Left forelimb (tissue), 1 donor: ENCODE data around the gene NPAS1.

Experiments used
- DNase-seq: peaks from one replicate; pipeline ENCODE4 v3.0.0-alpha.2; 2018; ENCODE audit warnings: low spot score

Gene NPAS1

DNA sequence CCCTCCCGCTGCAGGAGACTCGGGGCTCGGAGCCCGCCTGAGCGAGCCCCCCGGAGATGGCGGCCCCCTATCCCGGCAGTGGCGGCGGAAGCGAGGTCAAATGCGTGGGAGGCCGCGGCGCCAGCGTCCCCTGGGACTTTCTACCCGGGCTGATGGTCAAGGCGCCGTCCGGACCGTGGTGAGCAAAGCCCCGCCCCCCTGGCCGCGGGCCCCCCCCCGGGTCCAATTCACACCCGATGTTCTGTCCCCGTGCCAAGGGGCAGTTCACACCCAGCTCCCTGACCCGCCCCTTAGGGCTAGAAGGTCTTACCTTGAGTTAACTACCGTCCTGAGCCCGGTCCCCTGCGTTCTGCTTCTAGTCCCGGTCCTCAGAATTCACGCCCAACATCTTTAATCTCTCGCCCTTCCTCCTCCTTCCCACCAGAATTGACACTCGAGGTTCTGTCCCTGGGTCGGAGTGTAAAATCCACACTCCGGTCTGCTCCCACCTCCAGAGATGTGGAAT is 1.4 kb downstream of the NPAS1 start:
- DNase-seq = no peak

DNA sequence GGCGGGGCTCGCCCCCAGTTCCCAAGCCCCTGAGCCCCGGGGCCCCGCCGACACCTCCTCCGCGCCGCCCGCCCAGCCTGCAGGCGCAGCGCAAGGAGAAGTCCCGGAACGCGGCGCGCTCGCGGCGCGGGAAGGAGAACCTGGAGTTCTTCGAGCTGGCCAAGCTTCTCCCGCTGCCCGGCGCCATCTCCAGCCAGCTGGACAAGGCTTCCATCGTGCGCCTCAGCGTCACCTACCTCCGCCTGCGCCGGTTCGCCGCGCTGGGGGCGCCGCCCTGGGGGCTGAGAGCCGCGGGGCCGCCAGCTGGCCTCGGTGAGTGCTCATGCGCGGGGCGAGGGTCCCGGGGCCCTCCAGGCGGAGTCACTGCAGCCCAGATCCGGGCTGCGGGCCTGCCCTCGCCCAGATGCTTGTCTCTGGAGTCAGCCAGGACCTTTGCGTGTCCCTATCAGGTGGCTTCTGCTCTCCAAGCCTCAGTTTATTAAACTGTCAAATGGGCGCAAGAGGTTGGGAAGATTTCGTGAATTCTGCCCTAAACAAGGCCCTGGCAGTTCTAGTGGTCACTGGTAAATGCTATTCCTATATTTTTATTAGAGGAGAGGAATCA is 2.0 kb downstream of the NPAS1 start:
- no peak for DNase-seq

DNA sequence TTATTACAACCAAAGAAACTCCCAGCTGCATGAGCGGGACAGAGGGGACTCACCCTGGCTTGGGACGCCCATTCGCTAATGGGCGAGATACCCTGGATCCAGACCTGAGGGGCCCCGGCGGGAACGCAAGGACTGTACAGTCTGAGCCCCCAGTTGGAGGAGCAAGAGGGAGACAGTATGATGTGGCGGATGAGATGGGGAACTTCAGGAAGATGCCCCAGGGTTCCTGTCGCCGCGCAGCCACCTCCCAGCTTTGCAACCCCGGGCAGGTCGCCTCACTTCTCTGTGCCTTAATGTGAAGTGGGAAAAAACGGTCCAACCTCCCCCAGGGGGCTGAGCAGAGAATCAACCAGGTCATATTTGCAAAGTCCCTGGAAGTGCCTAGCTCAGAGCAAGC is 2.5 kb downstream of the NPAS1 start:
- no peak for DNase-seq

DNA sequence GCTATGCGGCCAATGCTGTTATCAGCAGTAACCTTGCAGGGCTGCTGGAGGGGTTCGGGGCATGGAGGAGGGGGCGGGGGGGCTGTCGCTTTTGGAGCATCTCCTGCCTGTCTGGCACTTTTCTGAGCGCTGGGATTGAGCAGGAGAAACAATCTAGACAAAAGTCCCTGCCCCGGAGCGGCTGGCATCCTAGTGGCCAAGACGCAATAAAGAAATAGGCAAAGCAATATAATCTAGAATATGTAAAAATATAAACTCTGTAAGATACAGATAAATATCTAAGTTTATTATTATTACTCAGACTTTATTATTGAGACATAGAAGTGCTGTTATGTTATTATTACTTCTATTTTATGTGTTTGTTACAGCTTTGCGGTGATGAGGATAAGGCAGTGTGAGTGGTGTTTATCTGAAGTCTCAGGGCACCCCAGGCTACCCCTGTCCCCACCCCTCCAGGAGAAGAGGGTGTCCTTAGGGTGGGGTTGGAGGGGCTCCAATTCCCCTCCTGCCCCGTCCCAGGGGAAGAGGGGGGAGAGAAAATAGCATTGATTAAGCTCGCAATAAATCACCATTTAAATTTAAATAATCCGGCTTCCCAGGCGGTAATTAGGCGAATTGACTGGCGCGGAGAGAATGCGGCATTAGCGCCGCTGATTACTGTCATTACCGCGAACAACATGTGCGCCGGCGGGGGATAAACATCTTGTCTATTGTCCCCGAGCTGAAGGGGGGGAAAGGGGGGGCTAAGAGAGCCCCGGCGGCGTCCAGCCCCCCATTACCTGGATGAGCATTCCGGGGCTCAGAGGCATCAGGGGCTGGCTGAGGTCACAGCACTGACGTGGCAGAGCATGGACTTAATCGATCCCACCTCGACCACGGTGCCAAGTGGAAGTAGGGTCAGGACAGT is 3.2 kb downstream of the NPAS1 start:
- no peak for DNase-seq

DNA sequence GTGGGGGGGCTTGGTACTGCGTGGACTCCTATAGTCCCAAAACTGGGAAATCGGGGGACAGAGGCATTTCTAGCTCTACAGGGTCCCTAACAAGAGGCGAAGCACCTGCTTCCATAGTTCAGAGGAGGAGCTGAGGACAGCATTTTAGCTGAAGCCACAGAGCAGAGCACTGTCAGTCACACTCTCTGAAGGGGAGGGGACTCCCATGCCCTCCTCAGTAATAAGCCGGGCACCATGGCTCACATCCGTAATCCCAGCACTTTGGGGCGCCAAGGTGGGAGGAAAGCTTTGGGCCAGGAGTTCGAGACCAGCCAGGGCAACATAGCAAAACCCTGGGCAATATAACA is 3.8 kb downstream of the NPAS1 start:
- no peak for DNase-seq

DNA sequence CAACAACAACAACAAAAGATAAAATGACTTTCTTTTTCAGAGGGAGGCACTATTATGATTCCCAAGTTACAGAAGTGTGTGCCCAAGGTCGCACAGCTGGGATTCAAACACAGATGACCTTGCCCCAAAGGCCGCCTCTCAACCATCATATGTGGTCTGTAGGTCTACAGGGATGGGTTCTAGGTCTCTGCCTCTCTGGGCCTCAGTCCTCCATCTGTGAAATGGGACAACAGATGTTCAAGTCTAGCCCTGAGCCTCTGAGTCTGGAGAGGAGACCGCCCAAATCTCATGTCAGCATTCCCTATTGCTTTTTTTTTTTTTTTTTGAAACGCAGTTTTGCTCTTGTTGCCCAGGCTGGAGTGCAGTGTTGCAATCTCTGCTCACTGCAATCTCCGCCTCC is 4.9 kb downstream of the NPAS1 start:
- DNase-seq = no peak

- DNase-seq = no peak
Observed at GRCh38 chr19:47026156-47026555, 6.5 kb downstream of the NPAS1 start.

- no peak for DNase-seq
Observed at GRCh38 chr19:47026889-47027288, 7.3 kb downstream of the NPAS1 start.

GRCh38 chr19:47027586-47028088 is 8.0 kb downstream of the NPAS1 start:
- DNase-seq = no peak

DNA sequence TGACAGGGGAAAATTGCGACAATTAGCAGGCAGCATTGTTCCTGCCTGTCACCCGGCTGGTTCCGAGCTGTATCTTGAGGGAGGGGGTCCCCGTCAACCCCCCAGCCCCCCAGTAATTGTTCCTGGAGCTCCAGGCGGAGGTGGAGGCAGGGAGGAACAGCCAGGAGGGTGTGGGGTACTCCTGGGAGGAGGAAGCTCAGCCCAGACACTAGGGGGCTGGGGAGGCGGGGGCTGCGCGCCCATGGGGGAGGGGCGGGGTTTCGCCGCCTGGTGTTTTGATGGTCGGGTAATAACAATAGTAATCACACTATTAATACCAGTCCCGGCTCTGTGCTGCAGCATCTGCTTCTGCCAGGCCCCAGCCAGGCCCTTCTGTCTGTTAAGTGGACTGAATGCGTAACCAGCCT is 8.6 kb downstream of the NPAS1 start:
- no peak for DNase-seq

- no peak for DNase-seq
Observed at GRCh38 chr19:47032171-47032811, 12.7 kb downstream of the NPAS1 start.

DNA sequence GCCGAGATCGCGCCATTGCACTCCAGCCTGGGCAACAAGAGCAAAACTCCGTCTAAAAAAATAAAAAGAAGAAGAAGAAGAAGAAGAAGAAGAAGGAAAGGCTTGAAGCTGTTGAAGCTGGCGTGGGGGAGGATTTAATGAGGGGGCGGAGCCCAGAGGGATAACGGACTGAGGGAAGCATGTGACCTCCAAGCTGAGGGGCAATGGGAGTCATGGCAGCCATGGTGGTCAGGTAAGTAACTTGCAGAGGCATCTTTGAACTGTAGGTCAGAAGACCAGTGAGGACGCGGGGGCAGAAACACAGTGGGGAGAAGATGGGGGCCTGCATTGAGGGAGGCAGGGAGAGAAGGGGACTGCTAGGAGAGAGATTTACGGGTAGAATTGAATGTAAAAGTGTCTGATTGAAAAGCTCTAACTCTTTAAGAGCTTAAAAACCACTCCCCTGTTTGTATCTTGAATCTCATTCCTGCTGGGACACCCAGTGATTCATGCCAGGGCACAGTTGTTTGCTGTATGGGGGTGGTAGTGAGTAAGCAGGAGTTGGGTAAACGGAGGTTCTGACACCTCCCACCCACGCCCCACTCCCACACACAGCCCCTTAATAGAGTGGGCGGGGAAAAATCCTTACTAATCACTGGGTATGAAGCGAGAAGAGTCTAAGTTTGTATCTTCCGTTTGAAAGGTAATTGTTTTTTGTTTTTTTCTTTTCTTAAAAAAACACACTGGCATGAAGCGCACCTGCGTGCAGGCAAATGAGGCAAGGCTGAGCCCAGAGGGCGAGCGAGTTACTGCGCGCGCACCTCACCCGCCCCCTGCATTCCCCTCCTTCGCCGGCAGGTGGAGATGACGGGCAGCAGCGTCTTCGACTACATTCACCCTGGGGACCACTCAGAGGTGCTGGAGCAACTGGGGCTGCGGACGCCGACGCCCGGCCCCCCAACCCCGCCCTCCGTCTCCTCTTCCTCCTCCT is 15.8 kb downstream of the NPAS1 start:
- peak; percentile 92 for DNase-seq

GRCh38 chr19:47036097-47036651 is 16.5 kb downstream of the NPAS1 start:
- peak; percentile 67 for DNase-seq

DNA sequence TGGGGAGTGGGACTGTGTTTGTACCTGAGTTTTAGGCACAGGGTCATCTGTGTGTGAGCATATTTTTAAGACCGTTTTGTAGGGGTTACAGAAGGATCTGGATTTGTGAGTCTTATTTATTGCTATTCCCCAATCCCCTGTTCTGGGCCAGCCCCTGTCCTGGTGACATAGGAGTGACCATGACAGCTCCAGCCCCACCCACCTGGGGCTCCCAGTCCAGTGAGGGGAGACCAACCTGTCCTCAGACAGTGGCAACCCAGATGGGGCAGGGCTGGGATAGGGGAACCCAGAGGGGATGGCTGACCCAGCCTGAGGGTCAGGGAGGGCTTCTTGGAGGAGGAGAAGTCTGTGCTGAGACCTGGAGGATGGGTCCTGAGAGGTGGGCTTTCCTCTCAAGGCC is 18.1 kb downstream of the NPAS1 start:
- DNase-seq = no peak

GRCh38 chr19:47039239-47039874 is 19.7 kb downstream of the NPAS1 start:
- no peak for DNase-seq

DNA sequence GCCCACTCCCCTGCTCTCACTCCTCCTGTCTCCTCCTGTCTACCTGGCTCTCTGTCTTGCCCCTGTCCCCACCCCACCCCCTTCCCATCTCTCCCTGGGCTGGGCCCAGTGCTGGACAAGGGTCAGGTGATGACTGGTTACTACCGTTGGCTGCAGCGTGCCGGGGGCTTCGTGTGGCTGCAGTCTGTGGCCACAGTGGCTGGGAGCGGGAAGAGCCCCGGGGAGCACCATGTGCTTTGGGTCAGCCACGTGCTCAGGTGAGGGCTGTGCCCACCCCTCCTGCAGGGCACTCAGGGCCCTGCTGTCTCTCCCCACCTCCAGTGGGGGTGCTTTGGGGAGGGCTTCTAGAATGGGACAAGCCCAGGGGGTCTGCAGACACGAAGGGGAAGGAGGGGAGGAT is 21.2 kb downstream of the NPAS1 start:
- DNase-seq = no peak

DNA sequence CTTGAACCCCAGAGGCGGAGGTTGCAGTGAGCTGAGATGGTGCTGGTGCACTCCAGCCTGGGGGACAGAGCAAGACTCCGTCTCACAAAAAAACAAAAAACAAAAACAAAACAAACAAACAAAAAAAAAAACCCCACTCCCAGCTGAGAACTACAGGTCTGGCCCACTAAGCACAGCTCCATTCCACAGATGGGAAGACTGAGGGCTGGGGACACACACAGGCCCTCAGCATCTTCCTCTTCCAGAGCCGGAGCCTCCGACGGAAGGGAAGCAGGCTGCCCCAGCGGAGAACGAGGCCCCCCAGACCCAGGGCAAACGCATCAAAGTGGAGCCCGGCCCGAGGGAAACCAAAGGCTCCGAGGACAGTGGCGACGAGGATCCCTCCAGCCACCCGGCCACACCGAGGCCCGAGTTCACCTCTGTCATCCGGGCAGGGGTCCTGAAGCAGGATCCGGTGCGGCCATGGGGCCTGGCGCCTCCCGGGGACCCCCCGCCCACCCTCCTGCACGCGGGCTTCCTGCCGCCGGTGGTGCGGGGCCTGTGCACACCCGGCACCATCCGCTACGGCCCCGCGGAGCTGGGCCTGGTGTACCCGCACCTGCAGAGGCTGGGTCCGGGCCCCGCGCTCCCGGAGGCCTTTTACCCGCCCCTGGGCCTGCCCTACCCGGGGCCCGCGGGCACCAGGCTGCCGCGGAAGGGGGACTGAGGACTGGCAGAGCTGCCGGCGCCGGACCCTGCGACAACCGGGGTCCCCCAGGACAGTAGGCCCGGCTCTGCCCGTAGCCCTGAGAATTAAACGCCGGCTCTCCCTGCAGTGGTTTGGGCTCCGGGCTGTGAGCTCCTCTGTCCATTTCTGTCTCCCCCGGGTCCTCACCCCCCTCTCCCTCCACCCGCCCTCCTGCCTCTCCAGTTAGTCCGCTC is 25.6 kb downstream of the NPAS1 start:
- DNase-seq = no peak

- DNase-seq = no peak
Observed at GRCh38 chr19:47045867-47046470, 26.3 kb downstream of the NPAS1 start.

GRCh38 chr19:47047272-47047762 is 27.7 kb downstream of the NPAS1 start:
- DNase-seq = no peak
